ENCODE data around the gene OBP2B.
"Not testable (repeated sequence)": the region's sequence is repeated elsewhere in the genome, so short reads cannot be mapped to it uniquely, and the experiment has no call there.

Gene OBP2B

DNA sequence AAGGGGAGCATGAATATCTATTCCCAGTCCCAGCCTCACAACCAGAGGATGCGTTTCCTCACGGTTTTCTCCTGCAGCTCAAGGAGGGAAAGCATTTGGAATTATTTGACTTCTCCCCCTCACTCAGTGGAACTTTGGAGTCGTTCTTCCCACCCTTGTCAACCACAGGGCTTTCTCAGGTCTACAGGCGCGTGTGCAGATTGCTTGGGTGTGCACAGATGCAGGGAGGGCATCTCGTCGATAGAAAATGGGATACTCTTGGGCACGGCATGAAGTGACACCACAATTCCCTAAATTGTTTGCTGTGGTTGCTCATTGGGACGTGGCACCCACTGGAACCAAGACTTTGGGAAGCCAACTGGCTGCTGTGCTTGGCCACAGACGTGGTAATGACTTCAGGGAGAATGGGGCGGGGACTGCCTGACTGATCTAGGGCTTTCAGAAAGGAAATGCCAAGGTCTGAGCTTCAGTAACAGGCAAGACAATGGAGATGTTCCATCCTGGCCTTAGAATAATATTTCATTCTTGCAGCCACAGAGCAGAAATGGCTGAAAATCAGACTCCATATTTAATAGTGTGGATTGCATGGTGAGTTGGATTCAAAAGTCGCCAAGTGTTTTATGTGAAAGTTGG lies 12.2 kb upstream of the OBP2B start:
- DNase-seq (ENCODE audit: low read depth): no peak

DNA sequence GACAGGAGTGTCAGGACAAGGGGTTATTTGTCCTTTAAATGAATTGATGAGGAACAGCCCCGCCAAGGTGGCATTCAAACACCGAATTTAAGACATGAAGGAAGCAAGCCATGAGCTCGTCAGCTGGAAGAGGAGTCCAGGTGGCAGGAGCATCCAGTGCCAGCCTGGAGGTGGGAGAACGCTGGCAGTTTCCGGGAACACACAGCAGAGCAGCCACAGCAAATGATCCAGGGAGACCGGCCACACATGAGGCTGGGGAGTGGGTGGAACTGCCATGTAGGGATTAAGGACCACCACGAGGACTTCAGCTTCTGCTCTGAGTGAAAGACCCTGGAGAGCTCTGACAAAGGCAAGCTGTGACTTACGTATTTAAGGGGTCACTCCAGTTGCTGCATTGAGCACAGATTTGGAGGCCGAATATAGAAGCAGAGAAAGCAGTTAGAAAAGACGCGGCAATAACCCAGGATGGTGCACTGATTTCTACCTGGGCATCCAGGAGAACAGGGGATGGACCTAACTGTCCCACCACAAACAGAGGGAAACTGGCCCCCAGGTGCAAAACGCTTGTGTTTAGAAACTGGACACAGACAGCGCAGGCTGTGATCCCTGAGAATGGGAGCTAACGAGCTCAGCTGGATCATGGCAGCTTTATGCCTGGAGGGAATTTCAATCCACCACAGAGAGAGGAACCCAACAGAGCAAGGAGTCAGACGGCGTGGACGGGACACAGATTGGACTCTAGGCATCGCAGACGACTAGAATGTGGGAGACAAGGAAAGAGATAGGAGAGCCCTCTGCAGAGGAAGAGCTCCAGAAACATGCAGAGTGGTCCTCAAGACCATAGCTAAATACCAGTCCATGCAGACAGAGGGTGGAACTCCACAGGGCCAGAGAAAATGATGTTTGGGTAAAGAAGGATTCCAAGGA lies 9.3 kb upstream of the OBP2B start:
- not testable (repeated sequence) for DNase-seq (ENCODE audit: low read depth)

DNA sequence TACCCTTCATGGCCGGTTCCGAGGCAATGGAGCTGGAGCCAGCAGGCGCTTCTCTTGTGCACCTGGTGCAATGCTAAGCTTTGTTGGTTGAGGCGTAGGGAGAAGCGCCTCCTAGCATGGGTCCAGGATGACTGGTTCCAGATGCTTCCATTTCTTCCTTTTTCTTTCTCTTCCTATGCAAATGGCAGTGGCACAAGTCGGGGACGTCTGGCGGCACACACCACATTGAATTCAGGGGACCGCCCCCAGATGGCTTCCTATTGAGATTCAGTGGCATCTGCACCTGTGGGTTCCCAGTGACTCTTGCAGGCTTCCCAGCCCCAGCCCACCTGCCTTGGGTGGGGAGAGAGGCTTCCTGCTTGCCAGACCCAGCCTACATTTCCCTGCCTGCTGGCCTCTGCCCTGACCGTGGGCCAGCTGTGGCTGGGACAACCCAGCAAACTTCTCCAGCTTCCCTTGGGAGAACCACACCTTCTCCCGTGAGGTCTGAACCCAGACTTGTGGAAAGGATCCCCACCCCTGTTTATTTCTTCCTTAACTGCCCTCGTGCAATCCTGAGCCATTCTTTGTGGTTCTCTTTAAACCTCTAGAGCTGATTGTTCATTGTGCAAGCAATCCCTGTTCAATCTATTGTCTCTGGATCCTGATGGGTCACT lies 8.4 kb upstream of the OBP2B start:
- not testable (repeated sequence) for DNase-seq (ENCODE audit: low read depth)

DNA sequence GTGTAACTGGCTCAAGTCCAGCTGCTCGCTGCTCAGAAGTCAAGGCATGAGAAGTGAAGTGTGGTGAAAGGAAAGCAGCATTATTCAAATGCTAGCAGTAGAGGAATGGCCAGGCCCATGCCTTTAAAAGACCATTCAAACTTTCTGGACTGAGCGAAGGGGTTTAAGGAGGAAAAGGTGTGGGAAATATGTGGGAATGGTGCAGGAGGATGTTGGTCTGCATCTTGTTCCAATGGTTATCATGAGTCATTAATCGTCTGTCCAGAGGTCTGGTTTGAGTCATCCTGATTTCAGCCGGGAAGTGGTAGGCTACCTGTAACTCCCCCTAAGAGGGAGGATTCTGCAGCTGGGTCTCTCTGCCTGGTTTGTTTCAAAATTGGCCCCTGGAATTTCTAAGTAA lies 5.2 kb upstream of the OBP2B start:
- DNase-seq (ENCODE audit: low read depth): not testable (repeated sequence)

DNA sequence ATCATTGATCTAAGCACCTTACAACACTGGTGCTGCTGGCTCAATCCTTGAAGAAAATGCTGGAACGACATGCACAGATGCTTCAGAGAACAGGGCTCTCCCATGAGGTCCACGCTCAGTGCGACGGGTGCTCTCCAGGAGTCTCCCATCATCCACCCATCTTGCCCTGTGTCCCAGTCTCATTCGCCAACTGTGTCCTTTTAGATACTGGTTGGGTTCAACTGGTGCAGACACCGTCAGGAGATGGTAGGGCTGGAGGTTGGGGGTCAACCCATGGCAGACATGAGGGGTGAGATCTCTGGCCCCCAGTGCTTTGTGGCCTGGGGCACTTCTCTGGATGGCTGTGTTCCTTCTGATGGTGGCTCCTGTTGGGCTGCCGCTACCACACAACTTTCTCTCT lies 1.6 kb upstream of the OBP2B start:
- no peak for DNase-seq (ENCODE audit: low read depth)

DNA sequence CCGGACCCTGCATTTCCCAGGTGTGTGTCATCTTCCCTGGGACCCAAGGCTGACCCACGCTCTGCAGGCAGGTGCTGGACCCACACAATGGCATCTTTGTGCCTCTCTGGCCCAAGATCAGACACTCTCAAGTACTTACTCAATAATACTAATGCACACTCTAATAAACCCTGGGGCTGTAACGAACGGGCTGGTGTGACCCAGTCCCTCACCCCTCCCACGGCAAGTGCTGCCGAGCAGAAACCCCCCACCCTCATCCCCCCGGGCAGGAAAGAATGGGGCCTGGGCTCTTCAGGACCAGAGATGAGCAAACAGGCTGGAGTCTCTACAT lies 1.1 kb upstream of the OBP2B start:
- no peak for DNase-seq (ENCODE audit: low read depth)

DNA sequence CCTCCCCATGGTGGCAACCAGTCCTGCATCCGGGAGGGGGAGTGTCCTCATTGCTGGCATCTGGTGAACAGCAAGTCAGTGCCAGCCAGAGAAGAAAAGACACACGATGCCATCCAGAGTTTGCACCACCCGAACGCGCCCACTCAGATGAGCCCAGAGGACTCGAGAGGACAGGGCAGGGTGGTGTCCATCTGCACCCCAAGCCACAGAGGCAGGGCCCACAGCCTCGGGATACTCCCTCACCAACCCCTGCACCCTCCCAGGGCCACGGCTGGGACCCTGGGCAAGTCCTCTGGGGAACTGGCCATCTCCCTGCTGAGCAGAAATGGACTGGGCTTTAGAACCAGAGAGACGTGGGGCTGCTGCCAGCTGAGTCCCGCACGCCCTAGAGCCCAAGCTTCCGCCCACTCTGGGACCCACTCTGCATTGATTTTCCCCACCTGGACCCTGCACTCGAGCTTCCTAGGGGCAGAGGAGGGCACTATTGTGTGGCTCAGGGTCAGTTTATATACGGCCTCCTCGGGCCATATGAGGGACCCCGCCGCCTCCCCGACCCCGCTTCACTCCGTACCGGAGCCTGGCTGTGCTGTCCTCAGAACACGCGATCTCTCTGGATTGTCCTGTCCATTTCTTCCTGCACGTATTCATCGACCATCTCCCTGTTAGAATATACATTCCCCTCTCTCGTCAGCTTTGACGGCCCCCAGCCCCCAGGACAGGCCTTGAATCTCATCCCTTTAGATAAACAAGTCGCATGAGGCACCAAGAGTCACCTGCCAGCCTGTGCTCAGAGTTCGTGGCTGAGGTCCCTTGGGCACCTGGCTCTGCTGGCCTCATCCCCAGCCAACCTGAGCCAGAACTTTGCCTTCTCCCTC lies 514 bp upstream of the OBP2B start:
- not testable (repeated sequence) for DNase-seq (ENCODE audit: low read depth)

DNA sequence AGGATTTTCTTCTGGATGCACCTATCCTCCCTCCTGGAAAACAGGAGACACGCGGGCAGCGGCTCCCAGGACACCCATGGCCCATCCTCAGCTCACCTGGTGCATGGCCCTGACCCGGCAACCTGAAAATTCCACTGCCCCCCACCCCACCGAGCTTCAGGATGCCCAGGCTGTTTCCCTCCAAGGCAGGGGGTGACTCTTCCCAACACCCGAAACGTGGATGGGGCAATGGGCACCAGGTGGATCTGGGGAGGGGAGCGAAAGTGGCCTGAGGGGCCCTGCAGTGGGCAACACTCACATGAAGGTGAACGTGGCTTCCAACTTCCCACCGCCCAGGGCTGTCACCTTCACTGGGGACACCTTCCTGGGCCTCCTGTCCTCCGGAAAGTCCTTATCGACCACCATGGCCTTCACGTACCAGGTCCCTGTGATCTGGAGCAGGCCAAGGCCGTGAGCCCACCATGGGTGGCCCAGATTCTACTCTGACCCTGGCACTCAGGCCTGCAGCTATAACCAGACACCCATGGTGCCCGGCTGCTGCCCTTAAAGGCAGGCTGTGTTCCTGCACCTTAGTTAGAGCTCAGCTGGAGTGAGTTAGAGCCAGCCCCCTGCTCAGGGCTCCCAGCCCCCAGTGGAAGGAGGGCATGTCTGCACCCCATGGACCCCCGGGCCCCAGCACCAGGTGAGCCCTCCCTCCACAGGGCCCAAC lies 725 bp downstream of the OBP2B start:
- DNase-seq (ENCODE audit: low read depth): not testable (repeated sequence)

DNA sequence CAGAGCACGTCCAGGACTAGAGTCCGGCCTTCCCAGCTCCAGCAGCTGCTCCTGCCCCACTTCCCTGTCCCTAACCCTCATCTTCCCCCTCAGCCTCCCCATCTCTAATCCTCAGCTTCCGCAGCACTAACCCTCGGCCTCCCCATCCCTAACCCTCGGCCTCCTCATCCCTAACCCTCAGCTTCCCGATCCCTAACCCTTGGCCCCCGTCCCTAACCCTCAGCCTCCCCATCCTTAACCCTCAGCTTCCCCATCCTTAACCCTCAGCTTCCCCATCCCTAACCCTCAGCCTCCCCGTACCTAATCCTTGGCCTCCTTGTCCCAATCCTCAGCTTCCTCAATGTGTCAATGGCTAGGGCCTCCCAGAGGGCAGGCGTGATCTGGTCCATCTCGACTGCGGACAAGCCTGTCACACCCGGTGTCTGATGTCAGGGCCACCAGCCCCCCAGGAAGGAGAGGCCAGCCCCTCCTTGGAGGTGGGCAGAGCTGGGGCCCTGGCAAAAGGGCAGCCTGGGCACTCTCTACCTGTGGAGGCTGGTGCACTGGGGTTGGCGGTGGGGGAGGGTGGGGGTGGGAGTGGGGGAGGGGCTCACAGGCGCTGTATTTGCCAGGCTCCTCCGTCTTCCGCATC lies 1.4 kb downstream of the OBP2B start:
- DNase-seq (ENCODE audit: low read depth): no peak

DNA sequence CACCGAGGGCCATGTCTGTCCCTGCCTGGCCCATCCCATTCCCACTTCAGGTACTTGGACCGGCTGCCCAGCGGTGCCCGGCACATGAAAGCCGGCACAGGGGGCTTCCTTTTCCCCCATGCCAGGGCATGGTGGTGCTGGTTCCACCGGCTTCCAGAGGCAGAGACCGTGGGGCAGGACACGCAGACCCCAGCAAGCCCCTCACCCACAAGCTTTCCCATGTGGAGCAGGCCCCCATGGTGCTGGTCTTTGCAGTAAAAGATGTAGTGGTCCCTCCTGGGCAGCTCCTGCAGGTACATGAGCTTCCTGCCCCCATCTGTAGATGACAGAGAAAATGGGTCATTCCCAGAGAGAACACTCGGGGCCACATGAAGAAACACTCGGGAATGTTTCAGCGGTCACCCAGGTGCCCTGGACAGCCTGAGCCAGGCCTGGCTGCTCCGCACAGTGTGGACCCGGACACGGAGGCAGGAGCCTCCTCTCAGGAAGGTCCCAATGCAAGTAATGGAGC lies 2.0 kb downstream of the OBP2B start:
- DNase-seq (ENCODE audit: low read depth): no peak

DNA sequence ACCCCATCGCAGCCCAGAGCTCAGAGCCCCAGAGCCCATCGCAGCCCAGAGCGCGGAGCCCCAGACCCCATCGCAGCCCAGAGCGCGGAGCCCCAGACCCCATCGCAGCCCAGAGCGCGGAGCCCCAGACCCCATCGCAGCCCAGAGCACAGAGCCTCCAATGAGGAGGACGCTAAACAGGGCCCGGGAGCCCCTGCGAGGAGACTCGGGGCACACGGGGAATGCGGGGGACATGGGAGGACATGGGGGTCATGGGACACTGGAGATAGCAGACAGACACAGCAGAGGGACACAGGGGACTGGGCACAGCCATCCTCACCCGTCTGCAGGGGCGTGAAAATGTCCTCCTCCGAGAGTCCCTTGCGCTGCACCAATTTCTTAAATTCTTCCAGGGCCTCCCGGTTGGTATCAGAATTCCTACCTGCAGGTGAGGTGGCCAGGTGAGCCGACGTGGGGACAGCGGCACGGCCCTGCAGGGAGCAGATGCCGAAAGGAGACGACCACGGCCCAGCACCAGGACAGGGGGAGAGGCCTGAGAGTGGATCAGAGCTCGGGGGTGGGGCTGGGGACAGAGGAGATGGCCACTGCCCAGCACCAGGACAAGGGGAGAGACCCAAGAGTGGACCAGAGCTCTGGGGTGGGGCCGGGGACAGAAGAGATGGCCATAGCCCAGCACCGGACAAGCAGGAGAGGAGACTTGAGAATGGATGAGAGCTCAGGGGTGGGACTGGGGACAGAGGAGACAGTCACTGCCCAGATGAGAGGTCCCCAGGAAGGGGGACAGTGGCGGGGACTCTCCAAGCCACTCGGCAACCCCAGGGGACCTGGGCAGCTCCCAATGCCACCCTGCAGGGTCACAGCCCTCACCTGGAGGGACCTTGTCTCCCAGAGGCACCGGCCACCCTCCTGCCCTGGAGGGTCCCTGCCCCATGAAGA lies 2.8 kb downstream of the OBP2B start:
- DNase-seq (ENCODE audit: low read depth): no peak

DNA sequence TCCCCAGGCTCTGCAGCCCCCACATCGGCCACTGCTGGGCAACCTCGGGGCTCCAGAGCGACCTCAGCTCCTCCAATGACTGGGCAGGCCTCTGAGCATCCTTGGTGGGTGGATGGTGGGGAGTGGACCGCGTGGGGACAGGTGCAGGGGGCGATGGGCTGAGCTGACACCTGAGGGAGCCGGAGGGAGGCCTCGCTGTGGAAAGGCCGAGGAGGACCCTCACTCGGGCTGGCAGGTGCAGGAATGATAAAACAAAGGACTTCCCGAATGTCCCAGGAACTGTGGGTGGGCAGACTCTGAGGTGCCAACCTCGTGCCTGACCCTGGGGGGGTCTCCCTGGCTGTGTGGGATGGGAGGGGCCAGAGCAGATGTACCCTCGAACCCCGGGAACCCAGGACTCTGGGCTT lies 3.6 kb downstream of the OBP2B start:
- not testable (repeated sequence) for DNase-seq (ENCODE audit: low read depth)

DNA sequence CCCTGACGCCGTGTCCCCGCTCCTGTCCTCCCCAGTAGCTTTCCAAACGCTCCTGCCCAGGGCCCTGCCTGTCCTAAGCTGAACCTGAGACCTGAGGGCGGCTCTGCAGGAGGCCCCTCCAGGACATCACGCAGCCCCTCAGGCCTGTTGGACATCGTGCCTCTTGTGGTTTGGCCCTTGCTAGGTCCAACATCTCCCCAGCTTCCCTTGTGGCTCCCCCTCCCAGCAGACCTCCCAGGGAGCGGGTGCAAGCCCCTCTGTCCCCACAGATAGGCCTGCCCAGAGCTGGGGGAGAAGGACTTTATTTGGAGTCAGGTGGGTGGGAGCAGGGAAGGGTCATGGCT lies 4.1 kb downstream of the OBP2B start:
- no peak for DNase-seq (ENCODE audit: low read depth)

DNA sequence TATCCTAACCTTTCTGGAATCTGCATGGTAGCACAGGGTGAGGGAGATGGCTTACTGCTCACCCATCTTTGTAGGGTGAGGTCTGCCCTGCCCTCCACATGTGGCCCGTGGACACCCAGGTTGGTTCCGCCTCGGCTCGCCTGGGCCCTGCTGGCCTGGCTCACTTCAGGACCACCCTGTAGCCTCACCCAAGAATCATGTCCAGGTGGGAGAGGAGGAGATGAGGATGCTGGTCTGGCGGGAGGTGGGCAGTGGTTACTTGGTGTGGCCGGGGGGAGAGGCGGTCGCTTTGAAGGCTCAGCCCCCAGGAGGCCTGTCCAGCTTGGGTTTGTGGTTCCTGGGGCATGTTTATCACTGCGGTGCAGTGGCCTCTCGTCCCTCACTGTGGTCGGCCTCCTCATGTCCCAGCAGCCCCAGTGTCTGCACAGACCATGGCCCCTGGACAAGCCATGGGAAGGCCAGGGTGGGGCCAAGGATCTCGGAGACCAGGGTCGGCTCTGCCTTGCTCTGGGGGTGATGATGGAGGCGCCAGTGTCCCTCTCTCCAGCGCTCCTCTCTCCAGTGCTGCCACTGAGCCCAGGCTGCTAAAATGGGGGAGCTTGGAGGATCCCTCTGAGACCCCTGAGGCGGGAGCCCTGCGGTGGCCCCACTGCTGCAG lies 4.6 kb downstream of the OBP2B start:
- DNase-seq (ENCODE audit: low read depth): no peak

DNA sequence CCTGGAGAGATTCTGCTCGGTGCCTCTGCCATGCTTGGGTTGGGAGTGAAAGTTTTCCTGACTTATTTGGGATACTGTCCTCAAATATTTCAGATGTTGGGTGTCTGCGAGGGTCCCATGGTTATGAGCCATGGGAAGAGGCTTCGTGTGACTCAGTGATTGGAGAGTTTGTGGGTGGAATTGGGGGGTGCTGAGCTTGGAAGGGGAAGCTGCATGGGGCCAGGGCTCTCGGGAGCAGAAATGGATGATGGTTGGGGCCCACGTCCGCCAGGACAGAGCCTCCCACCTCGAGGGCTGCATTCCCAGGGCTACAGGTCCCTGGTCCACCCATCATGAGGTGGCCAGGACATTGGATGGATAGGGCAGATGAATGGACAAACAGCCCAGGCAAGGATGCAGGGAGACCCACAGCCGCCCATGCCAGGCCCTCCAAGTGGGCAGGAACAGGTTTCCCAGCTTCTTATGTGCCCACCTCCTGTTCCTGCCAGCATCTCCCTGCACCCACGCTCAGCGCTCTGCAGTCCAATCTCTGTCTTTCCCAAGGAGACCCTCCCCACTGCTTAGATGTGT lies 5.5 kb downstream of the OBP2B start:
- DNase-seq (ENCODE audit: low read depth): no peak

DNA sequence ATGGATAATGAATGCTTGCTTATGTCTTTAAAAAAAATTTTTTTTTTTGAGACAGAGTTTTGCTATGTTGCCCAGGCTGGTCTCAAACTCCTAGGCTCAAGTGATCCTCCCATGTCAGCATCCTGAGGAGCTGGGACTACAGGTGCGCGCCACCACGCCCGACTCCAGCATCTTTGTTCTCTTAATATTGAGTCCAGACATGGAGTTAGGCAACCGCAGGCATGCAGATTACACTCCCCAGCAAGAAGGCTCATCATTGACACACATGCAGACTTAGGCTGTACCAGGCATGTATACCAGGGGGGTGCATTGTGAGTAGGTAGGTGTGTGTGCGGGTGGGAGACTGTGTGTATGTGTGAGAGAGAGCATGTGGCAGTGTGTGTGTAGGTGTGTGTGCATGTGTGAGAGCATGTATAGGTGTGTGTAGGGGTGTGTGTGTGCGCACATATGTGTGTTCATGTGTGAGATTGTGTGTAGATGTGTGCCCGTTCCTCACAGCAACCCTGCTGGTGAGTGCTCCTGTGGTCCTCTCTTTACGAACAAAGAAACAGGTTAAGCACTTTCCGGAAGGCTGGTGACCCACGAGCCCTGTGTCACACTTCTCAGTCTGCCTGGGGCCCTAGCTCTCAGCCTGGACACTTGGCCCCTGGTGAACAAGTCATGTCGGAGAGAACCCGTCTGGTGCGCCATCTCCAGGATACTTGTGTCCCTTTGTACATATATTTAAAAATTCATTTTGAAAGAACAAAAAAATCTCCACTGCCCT lies 6.2 kb downstream of the OBP2B start:
- no peak for DNase-seq (ENCODE audit: low read depth)

DNA sequence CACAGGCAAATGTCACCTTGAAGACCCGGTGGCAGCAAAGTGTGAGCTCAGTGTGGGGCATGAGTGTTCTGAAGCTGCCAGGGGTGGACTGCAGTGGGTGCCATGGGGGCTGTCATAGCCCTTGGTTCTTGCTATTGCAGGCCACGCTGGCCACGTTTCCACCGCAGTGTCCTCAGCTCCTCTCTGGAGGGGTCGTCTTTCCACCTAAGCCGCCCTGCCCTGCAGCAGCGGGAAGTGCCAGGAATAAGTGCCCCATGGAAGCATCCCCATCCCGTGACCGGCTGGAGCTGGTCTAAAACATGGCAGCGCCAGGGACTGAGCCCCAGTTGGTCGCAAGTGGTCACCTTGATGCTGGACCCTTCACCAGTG lies 6.9 kb downstream of the OBP2B start:
- no peak for DNase-seq (ENCODE audit: low read depth)
